NCI-H524 treated with DMSO at 0.1 percent for 48 hours (cell line): ENCODE results near the gene CDH18.
A peak's percentile ranks its signal among the peaks of the same experiment; 100 is the strongest.

Experiments used
- DNase-seq: peaks from one replicate; lab custom pipeline; 2025; lab: John Stamatoyannopoulos, UW

CDH18 gene

GRCh38 chr5:19987612-19988361, at the start of gene CDH18:
CDH18 (minus strand) TSS chr5:19988200; CDS start chr5:19838986, 149,214 bp downstream.
- DNase-seq, result peak; percentile 85

GRCh38 chr5:20034717-20035116, 46.7 kb upstream of the CDH18 start:
- no peak for DNase-seq

- DNase-seq, result no peak
These were observed 45.9 kb upstream of the CDH18 start for GRCh38 chr5:20033881-20034280.

GRCh38 chr5:20032896-20033295, 44.9 kb upstream of the CDH18 start:
- no peak for DNase-seq

- no peak for DNase-seq
These were observed 42.1 kb upstream of the CDH18 start for GRCh38 chr5:20030125-20030524.

- no peak for DNase-seq
These were observed 41.3 kb upstream of the CDH18 start for GRCh38 chr5:20029266-20029665.

GRCh38 chr5:20028506-20028905, 40.5 kb upstream of the CDH18 start:
- no peak for DNase-seq

GRCh38 chr5:20023686-20024180, 35.7 kb upstream of the CDH18 start:
- no peak for DNase-seq

GRCh38 chr5:20020247-20020646, 32.2 kb upstream of the CDH18 start:
- no peak for DNase-seq

- no peak for DNase-seq
These were observed 29.0 kb upstream of the CDH18 start for GRCh38 chr5:20017021-20017420.

GRCh38 chr5:20000416-20000815, 12.4 kb upstream of the CDH18 start:
- DNase-seq, result no peak

- DNase-seq, result no peak
These were observed 457 bp upstream of the CDH18 start for GRCh38 chr5:19988457-19988856.

GRCh38 chr5:19986806-19987205, 1.2 kb downstream of the CDH18 start:
- no peak for DNase-seq

GRCh38 chr5:19986031-19986619, 1.9 kb downstream of the CDH18 start:
- no peak for DNase-seq

- DNase-seq, result no peak
These were observed 9.5 kb downstream of the CDH18 start for GRCh38 chr5:19978476-19978875.

GRCh38 chr5:19977099-19977498, 10.9 kb downstream of the CDH18 start:
- DNase-seq, result peak; percentile 26

- no peak for DNase-seq
These were observed 12.2 kb downstream of the CDH18 start for GRCh38 chr5:19975795-19976194.

GRCh38 chr5:19960451-19960850, 27.5 kb downstream of the CDH18 start:
- no peak for DNase-seq

- DNase-seq, result no peak
These were observed 28.1 kb downstream of the CDH18 start for GRCh38 chr5:19959830-19960384.

- no peak for DNase-seq
These were observed 37.1 kb downstream of the CDH18 start for GRCh38 chr5:19950897-19951296.

GRCh38 chr5:19940192-19940591, 47.8 kb downstream of the CDH18 start:
- no peak for DNase-seq

GRCh38 chr5:19930451-19930850, 57.5 kb downstream of the CDH18 start:
- DNase-seq, result no peak
